HG02938 (cell line): Measurements from ENCODE around the gene GALNT14.

ENCODE experiments used
- ATAC-seq: cut with Tn5 transposase; IDR thresholded peaks from one replicate; pipeline ENCODE4 v1.9.1; 2021; ENCODE audit warnings: mild to moderate bottlenecking, moderate library complexity; ENCODE audit not compliant: unreplicated experiment

Gene GALNT14

GRCh38 chr2:31088504-31089195 is 49.6 kb downstream of the GALNT14 start:
- no peak for ATAC-seq

- no peak for ATAC-seq
Measured at GRCh38 chr2:31087491-31087890, 50.7 kb downstream of the GALNT14 start.

GRCh38 chr2:31086590-31086989 is 51.6 kb downstream of the GALNT14 start:
- ATAC-seq, result no peak

GRCh38 chr2:31083234-31083993 is 54.8 kb downstream of the GALNT14 start:
- no peak for ATAC-seq

- ATAC-seq, result no peak
Measured at GRCh38 chr2:31082002-31082401, 56.2 kb downstream of the GALNT14 start.

- ATAC-seq, result no peak
Measured at GRCh38 chr2:31081492-31081891, 56.7 kb downstream of the GALNT14 start.

- ATAC-seq, result no peak
Measured at GRCh38 chr2:31080361-31080760, 57.9 kb downstream of the GALNT14 start.

- no peak for ATAC-seq
Measured at GRCh38 chr2:31079665-31080064, 58.6 kb downstream of the GALNT14 start.

GRCh38 chr2:31078579-31079105 is 59.6 kb downstream of the GALNT14 start:
- ATAC-seq, result no peak

- no peak for ATAC-seq
Measured at GRCh38 chr2:31078011-31078410, 60.2 kb downstream of the GALNT14 start.

GRCh38 chr2:31075941-31076590 is 62.2 kb downstream of the GALNT14 start:
- ATAC-seq, result no peak

- ATAC-seq, result no peak
Measured at GRCh38 chr2:31075431-31075830, 62.8 kb downstream of the GALNT14 start.

- ATAC-seq, result no peak
Measured at GRCh38 chr2:31071741-31072140, 66.5 kb downstream of the GALNT14 start.

- no peak for ATAC-seq
Measured at GRCh38 chr2:31070339-31071125, 67.7 kb downstream of the GALNT14 start.

- no peak for ATAC-seq
Measured at GRCh38 chr2:31069643-31070325, 68.5 kb downstream of the GALNT14 start.

GRCh38 chr2:31067259-31067658 is 71.0 kb downstream of the GALNT14 start:
- no peak for ATAC-seq

GRCh38 chr2:31066551-31066950 is 71.7 kb downstream of the GALNT14 start:
- ATAC-seq, result no peak

- ATAC-seq, result no peak
Measured at GRCh38 chr2:31066086-31066485, 72.2 kb downstream of the GALNT14 start.

GRCh38 chr2:31065356-31065755 is 72.9 kb downstream of the GALNT14 start:
- no peak for ATAC-seq

- ATAC-seq, result no peak
Measured at GRCh38 chr2:31060397-31060796, 77.8 kb downstream of the GALNT14 start.
